ENCODE measurements around the gene PTGER3. TPM values are rescaled to one million over a fixed set of nuclear protein-coding genes. Genes with fewer than 3 reads are reported as not detected.

PTGER3 gene
- total and polyA plus RNA-seq, 10 of the 15 experiments (the other 5 are each of a cell fraction or from before 2014, with no cell fraction given), result under 0.01 to 0.04 (median 0.02) TPM; not detected in 7

DNA sequence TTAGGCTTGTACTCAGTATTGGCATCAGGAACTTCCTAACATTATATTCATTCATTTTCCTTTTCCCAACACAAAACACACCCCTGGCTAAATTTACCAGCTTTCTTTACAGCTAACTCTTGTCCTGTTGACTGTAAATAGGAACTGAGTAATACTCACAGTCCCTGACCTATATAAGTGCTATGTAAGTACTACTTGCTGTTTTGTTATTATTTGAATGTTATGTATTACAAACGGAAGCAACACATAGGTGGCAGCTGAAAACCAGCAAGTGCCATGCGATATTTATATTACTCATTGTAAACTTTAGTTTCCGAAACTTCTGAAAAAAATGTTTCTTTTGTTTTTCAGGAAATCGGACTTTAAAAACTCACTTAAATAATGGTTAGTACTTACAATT lies 21.5 kb downstream of the PTGER3 start (continued):
- TF ChIP-seq, protein P1, sequence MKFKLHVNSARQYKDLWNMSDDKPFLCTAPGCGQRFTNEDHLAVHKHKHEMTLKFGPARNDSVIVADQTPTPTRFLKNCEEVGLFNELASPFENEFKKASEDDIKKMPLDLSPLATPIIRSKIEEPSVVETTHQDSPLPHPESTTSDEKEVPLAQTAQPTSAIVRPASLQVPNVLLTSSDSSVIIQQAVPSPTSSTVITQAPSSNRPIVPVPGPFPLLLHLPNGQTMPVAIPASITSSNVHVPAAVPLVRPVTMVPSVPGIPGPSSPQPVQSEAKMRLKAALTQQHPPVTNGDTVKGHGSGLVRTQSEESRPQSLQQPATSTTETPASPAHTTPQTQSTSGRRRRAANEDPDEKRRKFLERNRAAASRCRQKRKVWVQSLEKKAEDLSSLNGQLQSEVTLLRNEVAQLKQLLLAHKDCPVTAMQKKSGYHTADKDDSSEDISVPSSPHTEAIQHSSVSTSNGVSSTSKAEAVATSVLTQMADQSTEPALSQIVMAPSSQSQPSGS (IDR thresholded peaks at IDR 0.05; ENCODE audit: low read length), result no peak
- no peak for TF ChIP-seq KLF5 (IDR thresholded peaks at IDR 0.05; ENCODE audit: partially characterized antibody)

DNA sequence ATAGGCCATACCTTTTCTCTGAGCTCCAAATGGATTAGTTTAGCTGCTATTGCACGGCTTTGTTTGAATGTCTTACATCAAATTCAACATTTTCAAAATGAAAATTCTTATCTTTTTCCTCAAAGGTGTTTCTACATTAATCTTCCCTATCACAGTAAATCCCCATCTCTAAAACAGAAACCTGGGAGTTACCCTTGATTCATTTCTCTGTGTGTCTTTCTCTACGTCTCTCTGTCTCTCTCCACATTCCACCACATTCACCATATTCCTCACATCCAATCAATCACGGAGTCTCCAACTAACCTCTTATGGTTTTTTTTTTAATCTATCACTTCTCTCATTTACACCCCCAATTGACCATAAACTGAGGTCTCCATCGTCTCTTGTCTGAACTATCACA lies 24.1 kb downstream of the PTGER3 start:
- H3K79me2 ChIP-seq (ENCODE audit: control insufficient read depth, insufficient read depth, low read length), result no peaks in the 10 kb centered on the region
- SMC1A ChIA-PET (ENCODE audit: uncharacterized antibody, unreplicated experiment), result interaction anchor here (0.9 kb wide), 1 partner anchor 9 kb away, joined by 3 read pairs; no protein-coding TSS in a partner anchor

More for the DNA sequence above, 24.1 kb downstream of the PTGER3 start:
- Histone ChIP-seq H2AFZ (ENCODE audit: control insufficient read depth, low read depth, low read length) (no peak overlapping the region), H3K27ac (ENCODE audit: control insufficient read depth, insufficient read depth) (no peak overlapping the region), H3K4me1 (ENCODE audit: control insufficient read depth, insufficient read depth, low read length) (no peaks in the 10 kb centered on the region), H3K27me3 (replicated peaks in 1 of 2; ENCODE audit: control insufficient read depth in 2 of 2, insufficient read depth in 2 of 2, low read length in 1 of 2) (no peaks in the 10 kb centered on the region; a peak in 1 of 4 replicates), H3K9ac (ENCODE audit: control insufficient read depth, insufficient read depth, low read length) (no peak overlapping the region), H3K4me2 (ENCODE audit: control insufficient read depth, insufficient read depth) (no peak overlapping the region), H3K4me3 (no peak overlapping the region), H3K36me3 (ENCODE audit: control insufficient read depth in 2 of 2, insufficient read depth in 2 of 2, low read length in 1 of 2) (no peaks in the 10 kb centered on the region), H4K20me1 (ENCODE audit: control insufficient read depth, insufficient read depth) (no peaks in the 10 kb centered on the region), H3K9me3 (replicated peaks; ENCODE audit: control insufficient read depth, insufficient read depth, low read length) (no peaks in the 10 kb centered on the region)
- DNase-seq (ENCODE audit: low read depth, low spot score) (no peak), ATAC-seq (no peak), FAIRE-seq (no peak)
- no TSS peak for BruUV-seq (replicated peaks)
- ChIA-PET POLR2A (no interaction called here), RAD21 (ENCODE audit: unreplicated experiment) (no interaction called here), CTCF (no interaction called here)
- 0% methylated on average over 4 of the region's 4 CpGs for WGBS (ENCODE audit: insufficient coverage, insufficient replicate concordance, low lambda C conversion rate, missing lambda C conversion rate)
- TF ChIP-seq NFIC (IDR thresholded peaks at IDR 0.05; ENCODE audit: low read depth, low read length) (no peak), ZNF274 (IDR thresholded peaks at IDR 0.05; ENCODE audit: insufficient read depth, insufficient read length) (no peak), NFYA (IDR thresholded peaks at IDR 0.05; ENCODE audit: borderline replicate concordance, low read depth, low read length) (no peak), TBL1XR1 (IDR thresholded peaks at IDR 0.05; ENCODE audit: low read depth, low read length) (no peak), SMARCA5 (IDR thresholded peaks at IDR 0.05) (no peak), KDM1A (IDR thresholded peaks at IDR 0.05; ENCODE audit: borderline replicate concordance) (no peak), NBN (IDR thresholded peaks at IDR 0.05) (no peak), RFX5 (IDR thresholded peaks at IDR 0.05; ENCODE audit: low read depth, low read length) (no peak), CREB1 (IDR thresholded peaks at IDR 0.05; ENCODE audit: low read depth) (no peak)
- TF ChIP-seq, protein P2, sequence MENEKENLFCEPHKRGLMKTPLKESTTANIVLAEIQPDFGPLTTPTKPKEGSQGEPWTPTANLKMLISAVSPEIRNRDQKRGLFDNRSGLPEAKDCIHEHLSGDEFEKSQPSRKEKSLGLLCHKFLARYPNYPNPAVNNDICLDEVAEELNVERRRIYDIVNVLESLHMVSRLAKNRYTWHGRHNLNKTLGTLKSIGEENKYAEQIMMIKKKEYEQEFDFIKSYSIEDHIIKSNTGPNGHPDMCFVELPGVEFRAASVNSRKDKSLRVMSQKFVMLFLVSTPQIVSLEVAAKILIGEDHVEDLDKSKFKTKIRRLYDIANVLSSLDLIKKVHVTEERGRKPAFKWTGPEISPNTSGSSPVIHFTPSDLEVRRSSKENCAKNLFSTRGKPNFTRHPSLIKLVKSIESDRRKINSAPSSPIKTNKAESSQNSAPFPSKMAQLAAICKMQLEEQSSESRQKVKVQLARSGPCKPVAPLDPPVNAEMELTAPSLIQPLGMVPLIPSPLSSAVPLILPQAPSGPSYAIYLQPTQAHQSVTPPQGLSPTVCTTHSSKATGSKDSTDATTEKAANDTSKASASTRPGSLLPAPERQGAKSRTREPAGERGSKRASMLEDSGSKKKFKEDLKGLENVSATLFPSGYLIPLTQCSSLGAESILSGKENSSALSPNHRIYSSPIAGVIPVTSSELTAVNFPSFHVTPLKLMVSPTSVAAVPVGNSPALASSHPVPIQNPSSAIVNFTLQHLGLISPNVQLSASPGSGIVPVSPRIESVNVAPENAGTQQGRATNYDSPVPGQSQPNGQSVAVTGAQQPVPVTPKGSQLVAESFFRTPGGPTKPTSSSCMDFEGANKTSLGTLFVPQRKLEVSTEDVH (IDR thresholded peaks at IDR 0.05; ENCODE audit: low read depth, partially characterized antibody), result no peak
- TF ChIP-seq, protein P3, sequence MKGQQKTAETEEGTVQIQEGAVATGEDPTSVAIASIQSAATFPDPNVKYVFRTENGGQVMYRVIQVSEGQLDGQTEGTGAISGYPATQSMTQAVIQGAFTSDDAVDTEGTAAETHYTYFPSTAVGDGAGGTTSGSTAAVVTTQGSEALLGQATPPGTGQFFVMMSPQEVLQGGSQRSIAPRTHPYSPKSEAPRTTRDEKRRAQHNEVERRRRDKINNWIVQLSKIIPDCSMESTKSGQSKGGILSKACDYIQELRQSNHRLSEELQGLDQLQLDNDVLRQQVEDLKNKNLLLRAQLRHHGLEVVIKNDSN (IDR thresholded peaks at IDR 0.05; ENCODE audit: borderline replicate concordance, extremely low read length, insufficient read depth, low read depth, low read length), result no peak
- in situ Hi-C loops (cut with MboI) (no loop called here), intact Hi-C loops (cut with micrococcal nuclease; ENCODE audit: unreplicated experiment) (no loop called here)

Data from GM12878 (cell line).